Muscle of back (tissue), 11 donors: ENCODE results near the gene GTPBP10. TPM values are rescaled to one million over a fixed set of nuclear protein-coding genes. Genes with fewer than 3 reads are reported as not detected.
"Not testable (repeated sequence)": the region's sequence is repeated elsewhere in the genome, so short reads cannot be mapped to it uniquely, and the experiment has no call there.

ENCODE experiments used
- DNase-seq, 3 donors: peaks; one replicate each; pipeline versions ENCODE4 v3.0.0 to v3.0.0-alpha.2; 2013
- polyA plus RNA-seq, 10 donors: library from polyadenylated mRNA; unstranded; fragments of 120-200 nt; gene quantifications; one replicate each; pipeline ENCODE4 v1.2.1, GENCODE V29; 2013; ENCODE audit not compliant: insufficient read length in 10 of 10

GTPBP10 gene
- polyA plus RNA-seq, 10 donors = 14.2 to 21.9 (median 18.3) TPM

DNA sequence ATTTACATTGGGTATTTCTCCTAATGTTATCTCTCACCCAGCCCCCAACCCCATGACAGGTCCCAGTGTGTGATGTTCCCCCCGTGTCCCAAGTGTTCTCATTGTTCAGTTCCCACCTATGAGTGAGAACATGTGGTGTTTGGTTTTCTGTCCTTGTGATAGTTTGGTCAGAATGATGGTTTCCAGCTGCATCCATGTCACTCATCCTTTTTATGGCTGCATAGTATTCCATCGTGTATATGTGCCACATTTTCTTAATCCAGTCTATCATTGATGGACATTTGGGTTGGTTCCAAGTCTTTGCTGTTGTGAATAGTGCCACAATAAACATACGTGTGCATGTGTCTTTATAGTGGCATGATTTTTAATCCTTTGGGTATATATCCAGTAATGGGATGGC is 3.5 kb downstream of the GTPBP10 start:
- not testable (repeated sequence) for DNase-seq

DNA sequence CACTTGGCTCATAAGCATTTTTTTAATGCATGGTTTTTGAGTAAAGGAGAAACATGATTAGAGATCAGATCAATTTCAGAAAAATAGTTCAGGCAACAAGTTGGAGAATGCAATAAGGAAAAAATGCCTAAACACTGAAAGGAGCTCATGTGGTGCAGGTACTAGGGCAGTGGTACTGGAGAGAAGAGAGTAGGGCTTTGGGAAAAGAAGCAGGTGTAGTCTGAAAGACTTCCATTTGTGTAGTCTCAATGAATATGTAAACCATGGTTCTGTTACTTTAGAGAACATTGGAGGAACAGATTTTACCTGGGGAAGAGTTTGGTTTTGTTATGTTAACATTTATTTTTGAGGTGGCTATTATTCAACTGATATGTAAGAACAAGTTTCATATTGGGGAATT is 5.5 kb downstream of the GTPBP10 start:
- DNase-seq = no peak

DNA sequence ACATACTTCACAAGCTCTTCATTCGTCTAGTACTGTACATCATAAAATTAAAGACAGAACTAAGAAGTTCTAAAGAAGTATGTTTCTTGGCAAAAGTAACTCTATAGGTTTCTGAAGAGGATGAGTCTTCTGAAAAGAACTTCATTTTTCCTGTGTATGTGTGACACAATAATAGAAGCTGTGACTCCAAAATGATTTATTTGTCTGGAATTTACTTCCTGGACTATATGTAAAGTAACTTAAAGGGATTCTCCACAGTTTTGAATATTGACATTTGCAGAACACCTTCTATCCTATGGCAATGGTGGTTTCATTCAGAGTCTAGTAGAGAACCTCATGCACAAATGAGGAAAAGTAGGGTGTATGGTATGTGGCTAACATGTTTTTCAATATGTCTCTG is 36.9 kb downstream of the GTPBP10 start:
- DNase-seq = peak in 1 of 3 donors; percentile 69

DNA sequence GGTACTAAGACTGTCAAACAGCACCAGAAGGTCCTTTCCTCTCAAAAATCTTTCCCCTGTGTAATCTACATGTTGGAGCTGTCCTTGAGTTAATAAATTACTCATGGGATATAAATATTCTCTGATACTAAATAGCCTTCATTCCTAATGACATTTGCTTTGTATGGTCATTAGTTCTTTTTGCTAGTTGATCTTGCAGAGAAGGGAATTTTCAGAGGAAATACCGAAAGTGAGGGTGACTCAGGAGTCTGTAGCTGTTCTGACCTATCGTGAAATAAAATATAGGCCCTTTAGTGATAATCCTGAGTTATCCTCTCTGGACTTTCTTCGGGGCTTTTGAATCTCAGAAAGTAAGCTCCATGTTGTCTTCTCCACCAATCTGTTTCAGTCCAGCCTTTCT is 37.3 kb downstream of the GTPBP10 start:
- peak in 1 of 3 donors; percentile 31 for DNase-seq

DNA sequence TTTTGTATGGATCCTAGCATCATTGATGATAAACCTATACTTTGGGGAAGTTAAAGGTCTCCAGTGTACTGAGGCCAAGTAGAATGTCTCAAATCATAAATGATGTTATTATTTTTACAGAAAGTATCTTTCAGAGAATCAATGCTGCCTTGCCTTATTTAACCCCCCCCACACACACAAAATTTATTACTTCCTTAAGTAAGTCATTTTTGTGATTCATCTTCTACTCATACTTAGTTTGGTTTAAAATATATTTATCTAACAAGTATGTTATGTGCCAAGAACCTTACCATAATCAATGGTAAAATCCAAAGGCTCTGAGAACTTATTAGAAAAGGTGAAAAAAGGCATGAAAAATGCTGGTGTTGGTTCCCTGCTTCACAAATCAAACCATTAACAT is 37.9 kb downstream of the GTPBP10 start:
- DNase-seq = no peak

DNA sequence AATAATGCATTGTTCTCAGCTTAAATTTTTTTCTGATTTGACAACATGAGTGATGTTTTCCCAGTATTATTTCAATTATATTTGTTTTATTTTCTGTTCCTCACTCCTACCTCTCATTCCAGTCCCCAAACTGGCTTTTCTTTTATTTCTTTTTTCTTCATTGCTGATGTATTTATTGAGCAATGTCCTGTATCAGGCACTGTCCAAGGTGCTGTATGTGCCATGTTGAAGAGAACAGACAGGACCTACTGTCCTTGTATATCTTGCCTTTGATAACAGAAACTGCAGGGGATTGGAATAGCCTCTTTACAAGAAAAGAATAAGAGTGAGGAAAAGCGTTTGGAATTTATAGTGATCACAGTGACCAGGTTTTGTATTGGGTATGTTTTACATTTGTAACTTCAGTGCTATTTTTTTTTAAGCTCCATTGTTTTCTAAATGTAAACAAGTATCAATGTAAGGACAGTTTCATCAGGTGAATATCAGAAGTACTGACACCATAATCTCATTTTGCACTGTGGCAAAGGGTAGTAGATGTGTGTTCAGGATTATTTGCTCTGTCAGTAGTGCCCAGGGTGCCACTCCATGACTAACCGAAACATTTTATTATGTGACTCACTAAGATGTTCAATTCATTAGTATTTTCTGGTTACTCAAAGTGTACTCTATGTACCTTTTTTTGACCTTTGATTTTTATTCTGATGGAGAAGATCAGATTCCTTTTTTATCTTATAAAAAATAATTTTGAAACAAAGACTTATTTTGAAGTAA is 41.1 kb downstream of the GTPBP10 start:
- no peak for DNase-seq

DNA sequence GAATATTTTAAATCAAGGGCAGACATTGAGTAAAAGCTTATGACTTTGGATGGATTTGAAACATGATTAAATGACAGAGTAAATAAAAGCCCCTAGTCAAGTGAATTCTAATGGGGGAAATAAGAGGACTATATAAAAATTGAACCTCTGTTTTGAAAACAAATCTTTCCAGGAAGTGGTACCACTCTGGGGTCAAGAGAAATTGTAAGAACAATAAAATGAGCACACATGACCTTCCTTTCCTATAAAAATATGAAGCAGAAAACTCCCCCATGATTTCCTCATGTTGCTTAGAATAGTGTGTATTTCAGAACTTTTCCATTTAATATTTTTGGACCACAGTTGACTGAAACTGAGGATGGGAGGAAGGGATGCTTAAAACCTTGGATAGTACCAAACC is 44.4 kb downstream of the GTPBP10 start:
- DNase-seq = no peak

DNA sequence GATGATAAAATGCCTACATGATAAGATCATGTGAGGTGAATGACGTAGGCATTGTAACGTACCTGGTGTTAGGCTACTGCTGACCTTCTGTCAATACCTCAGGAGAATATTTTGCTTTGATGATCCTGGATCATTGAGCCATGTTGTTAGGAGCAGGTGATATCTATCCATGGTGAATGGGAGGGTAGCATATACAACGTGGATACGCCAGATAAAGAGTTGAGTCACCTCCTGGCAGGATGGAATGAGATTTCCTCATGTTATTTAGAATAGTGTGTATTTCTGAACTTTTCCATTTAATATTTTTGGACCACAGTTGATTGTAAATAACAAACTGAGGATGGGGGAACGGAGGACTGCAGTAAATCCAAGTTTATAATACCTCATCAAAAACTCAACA is 45.0 kb downstream of the GTPBP10 start:
- DNase-seq = no peak

DNA sequence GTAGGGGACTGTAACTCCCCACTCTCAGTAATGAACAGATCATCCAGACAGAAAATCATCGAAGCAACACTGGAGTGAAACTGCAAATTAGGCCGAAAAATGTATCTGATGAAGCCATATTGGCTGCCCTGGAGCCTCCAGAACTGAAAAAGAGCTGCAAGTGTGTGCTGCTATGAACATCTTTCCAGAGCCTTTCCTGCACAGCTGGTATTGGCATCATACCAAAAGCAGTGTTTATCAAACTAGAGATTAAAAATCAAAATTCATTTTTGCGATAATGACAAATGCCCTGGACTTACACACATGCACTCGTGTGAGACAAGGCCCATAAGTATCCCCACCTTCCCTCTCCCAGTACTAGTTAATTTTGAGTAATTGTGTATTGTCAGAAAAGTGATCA is 49.9 kb downstream of the GTPBP10 start:
- DNase-seq = no peak

DNA sequence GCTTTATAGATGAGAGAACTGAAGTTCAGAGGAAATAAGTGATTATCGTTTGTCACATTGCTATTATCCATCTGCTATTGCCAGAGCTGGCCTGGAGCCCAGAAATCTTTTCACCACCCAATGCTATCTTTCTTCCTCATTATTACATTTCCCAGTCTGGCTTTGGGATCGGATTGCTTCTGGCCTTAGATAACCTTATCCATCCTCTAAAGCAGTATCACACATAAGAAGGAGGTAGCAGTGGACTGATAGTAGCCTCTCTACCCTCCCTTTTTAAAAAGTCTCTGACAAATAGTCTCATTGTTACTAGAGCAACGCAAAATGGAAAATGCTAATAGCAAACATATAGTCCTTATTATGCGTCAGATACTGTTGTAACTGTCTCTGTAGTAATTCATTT is 55.5 kb downstream of the GTPBP10 start:
- peak; percentile 3 to 34 (median 18) for DNase-seq

DNA sequence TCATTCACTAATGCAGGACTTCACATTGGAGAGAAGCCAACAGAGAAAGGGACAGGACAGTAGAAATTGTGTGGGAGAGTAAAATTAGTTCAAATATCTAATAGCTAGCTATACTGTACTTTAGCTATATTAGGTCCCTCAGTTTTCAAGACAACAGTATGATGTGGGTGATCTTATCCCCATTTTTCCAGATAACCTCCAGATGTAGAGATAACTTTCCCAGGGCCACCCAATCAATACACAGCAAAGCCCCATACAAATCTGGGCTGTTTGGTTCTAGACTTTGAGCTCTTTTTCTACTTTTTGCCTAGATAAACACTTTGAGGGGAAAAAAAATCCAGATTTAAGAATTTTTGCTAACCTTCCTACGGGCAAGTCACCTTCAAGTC is 56.3 kb downstream of the GTPBP10 start:
- DNase-seq = peak in 1 of 3 donors; percentile 13

DNA sequence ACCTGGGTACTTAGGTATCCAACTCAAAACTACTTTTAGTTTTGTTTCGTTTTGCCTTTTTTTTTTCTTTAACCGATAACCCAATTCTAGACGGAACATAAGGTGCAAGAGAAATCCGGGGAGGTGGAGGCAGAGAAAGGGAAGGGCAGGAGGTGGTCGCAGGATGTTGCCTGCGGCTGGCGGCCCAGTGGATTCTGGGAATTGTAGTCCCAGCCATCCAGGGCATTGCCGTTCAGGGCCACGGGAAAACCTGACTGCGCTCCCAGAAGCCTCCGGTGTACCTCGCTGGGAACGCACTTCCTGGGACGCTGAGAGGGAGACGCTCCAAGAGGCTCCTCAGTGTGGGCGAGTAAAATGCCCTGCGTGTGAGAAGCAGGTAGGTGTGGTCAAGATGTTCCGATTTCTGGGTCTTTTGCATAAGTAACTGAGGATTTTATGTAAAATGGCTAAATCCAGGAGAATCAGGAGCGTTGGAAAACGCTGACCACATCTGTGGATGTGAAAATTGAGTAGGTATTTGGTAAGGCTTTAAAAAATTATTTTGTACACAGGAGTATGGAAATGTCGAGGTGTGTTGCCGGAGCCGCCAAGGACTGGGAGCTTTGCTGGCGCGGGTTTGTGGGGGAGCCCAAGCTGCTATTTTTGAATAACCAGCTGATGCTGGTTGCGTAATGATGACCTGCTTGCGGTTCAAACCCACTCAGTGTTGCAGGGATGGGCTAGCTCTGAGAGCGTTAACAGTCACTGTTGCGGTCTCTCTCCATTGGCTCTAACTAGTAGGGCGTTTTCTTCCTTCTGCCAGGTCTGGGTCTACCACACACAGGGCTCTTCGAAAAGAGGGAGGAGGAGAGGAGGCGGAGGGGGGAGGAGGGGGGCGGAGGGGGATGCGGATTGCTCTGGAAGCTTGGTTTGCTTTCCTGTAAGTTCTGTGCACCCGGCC is 56.9 kb downstream of the GTPBP10 start, which contains the start of gene CLDN12:
TSS of gene CLDN12 (plus strand) at position 288 of the 940 bp plus-strand sequence. CDS start 9,216 bp downstream, outside the sequence.
- peak; percentile 89 to 95 (median 95) for DNase-seq

DNA sequence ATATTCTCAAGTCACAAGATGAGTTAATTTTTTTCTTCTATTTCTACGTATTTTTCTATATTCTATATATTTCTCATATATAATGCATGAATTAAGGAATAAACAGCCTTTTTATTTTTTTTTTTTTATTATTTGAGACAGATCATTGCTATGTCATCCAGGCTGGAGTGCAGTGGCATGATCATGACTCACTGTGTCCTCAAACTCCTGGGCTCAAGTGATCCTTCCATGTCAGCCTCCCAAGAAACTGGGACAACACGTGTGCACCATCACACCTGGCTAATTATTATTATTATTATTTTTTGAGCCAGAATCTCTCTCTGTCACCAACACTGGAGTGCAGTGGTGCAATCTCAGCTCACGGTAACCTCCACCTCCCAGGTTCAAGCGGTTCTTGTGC is 58.3 kb downstream of the GTPBP10 start:
- DNase-seq = no peak

DNA sequence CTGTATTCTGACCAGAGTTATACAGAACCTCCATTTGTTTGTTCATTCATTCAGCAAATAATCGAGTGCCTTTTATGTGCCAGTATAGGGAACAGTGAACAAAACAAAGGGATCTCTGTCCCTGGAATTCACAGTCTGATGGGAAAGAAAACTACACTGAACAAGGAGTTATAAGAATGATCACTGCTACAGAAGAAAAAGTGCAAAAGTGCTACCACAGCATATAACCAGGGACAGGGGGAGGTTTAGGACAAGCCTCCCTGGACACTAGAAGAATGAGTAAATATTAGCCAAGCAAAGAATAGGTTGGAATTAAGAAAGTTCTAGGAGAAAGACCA is 60.9 kb downstream of the GTPBP10 start:
- DNase-seq = no peak

DNA sequence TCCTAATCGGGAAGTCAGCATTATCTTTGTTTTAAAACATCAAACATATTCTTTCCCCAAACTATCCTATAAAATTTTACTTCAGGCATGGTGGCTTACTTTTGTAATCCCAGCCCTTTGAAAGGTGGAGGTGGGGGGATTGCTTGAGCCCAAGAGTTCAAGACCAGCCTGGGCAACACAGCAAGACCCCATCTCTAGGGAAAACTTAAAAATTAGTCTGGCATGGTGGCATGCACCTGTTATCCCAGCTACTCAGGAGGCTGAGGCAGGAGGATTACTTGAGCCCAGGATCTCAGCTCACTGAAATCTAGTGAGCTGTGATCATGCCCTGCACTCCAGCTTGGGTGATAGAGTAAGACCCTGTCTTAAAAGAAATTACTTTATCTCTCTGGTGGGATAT is 61.6 kb downstream of the GTPBP10 start:
- DNase-seq = no peak

DNA sequence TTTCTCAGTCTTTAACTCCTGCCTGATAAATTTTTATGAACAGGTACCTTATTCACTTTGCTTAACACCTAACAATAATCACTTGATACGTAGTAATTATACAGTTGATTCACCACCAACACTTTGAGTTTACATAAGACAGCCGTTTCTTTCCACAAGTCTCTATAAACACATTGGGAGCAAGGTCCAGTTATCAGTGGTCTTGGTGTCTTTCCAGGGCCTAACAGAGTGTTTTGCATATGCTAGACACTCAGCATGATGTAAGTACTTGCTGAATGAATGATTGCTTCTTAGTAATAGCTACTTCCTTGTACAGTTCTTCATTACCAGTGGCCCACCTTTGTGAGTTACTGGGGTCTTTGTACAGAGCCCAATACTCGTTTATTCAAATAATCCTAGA is 63.2 kb downstream of the GTPBP10 start:
- DNase-seq = no peak

DNA sequence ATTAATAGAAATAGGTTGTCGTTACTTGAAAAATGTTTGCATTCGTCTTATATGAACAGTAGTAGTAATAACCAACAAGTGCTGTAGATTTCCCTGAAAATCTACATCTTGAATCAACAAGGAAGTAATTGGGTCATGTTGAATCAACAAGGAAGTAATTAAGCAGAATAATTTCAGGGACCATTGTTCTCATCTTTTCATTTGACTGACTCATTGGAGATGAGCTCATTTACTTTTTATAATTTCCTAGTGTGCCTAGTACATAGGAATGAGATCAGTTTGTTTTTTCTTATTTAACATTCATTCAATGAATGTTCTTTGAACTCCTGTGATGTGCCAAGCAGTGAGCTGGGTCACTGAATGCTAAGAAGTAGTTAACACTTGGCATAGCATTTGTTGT is 65.0 kb downstream of the GTPBP10 start:
- DNase-seq = no peak

DNA sequence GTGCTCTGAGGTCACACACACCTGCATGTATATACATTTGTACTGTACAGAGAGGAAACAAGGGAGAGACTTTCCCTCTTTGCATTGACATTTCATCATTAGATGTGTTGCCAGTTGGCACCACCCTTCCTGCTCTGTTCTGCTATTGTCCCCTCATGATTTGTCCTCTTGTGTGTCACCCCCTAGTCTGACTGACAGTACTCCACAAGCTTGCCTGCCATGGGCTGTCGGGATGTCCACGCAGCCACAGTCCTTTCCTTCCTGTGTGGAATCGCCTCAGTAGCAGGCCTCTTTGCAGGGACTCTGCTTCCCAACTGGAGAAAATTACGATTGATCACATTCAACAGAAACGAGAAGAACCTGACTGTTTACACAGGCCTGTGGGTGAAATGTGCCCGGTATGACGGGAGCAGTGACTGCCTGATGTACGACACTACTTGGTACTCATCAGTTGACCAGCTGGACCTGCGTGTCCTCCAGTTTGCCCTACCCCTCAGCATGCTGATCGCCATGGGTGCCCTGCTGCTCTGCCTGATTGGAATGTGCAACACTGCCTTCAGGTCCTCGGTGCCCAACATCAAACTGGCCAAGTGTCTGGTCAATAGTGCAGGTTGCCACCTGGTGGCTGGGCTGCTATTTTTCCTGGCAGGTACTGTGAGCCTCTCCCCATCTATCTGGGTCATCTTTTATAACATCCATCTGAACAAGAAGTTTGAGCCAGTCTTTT is 66.1 kb downstream of the GTPBP10 start:
- no peak for DNase-seq

DNA sequence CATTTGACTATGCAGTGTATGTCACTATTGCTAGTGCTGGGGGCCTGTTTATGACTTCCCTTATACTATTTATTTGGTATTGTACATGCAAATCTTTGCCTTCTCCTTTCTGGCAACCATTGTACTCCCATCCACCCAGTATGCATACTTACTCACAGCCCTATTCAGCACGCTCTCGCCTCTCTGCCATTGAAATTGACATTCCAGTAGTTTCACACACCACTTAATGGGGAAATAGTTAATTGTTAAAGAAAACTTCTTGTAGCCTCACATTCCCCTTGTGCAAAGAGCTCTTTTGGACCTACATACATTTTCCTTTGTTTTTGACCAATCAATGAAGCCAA is 66.6 kb downstream of the GTPBP10 start:
- no peak for DNase-seq

DNA sequence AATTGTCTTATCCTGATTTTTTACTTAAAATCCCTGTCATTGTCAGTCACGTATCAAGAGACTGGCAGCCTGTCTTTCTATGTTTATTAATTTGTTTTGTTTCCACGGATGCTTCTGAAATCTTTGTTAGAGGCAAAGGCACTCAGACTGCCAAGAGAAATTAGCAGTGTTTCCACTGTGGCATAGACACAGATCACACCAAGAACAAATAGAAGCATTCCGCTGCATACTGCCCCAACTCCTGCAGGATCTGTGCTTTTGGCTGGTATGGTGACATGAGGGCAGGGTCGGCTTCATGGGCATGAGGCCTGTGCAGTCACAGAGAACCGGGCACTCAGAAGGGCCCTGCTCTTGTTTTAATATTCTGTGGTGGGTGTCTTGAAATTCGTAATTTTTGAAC is 75.1 kb downstream of the GTPBP10 start:
- DNase-seq = no peak

DNA sequence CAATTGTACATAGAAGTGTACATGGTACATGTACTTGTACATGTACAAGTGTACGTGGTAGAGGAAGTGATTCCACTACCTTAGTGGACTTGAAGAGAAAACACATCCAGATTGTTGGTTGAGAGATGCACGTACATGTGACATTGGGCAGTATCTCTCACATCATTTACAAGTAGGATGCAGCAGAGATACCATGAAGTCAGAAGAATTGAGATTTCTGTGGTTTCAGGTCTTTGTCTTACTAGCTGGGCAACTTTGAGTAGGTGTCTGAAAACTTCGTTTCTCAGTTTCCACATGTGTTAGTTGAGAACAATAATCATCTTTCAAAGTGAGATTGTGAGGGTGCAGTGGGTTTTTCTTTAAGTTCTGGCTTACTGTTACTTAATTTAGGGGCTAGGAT is 78.2 kb downstream of the GTPBP10 start:
- no peak for DNase-seq

DNA sequence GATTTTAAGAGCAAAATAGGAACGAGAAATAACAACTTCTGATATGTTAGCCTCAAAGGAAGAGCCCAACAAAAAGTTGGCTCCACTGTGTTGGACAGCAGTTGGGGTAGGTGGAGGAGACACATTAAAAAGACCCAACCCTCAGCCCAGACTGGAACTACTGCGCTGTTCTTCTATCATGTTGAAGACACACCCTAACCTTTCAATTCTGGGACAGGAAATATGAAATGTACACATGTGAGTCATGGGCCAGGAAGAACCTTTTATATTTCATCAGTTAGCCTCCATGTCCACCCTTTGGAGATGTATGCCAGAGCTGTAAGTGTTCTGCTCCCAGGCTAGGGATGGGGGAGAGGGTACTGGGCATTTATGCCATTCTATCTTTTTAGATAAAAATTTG is 78.9 kb downstream of the GTPBP10 start:
- DNase-seq = no peak
